AG04449 (cell line): ENCODE results near the gene CEBPA.
"Not testable (repeated sequence)": the region's sequence is repeated elsewhere in the genome, so short reads cannot be mapped to it uniquely, and the experiment has no call there.

Experiments used
- CTCF ChIA-PET: fragments of 350-600 bp; formaldehyde crosslinking; extraction: SDS; loops from one replicate; lab custom pipeline; 2021; ENCODE audit warnings: antibody characterized with exemption; lab: Yijun Ruan, JAX
- POLR2A ChIA-PET: fragments of 400-600, 350-600 bp; formaldehyde crosslinking; extraction: SDS; loops from one replicate; lab custom pipeline; 2020; ENCODE audit warnings: antibody characterized with exemption, inconsistent platforms; lab: Yijun Ruan, JAX
- DNase-seq: peaks from one replicate; pipeline ENCODE4 v3.0.0-alpha.2; 2010; ENCODE audit warnings: low read depth, low spot score
- H3K4me3 ChIP-seq: 2 replicates; pipeline ENCODE4 v1.5.1; 2011; ENCODE audit warnings: low read depth, mild to moderate bottlenecking, control low read depth, low read length
- TF ChIP-seq, protein P1 (sequence below): IDR thresholded peaks from one replicate; pipeline ENCODE4 v1.5.1; 2011; ENCODE audit warnings: mild to moderate bottlenecking, moderate library complexity, low read length, control low read depth, inconsistent platforms; ENCODE audit not compliant: insufficient read depth; ENCODE audit errors: missing control alignments

CEBPA gene

DNA sequence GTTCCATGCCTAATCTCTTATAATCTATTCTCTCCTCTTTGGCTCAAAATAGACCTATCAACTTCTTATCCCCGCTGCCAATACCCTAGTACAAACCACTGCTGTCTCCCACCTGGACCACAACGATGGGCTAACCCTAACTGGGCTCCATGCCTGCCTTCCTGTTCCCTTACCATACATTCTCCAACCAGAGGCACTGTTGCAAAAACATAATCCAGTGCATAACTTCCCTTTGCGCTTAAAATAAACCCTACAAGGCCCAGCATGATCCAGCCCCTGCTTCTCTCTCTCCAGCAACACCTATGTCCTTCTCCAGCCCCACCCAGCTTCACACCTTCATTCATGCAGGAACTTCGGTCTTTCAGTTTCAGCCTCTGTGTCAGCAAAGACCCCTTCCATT, 27.4 kb upstream of the CEBPA start:
- TF ChIP-seq, protein P1, sequence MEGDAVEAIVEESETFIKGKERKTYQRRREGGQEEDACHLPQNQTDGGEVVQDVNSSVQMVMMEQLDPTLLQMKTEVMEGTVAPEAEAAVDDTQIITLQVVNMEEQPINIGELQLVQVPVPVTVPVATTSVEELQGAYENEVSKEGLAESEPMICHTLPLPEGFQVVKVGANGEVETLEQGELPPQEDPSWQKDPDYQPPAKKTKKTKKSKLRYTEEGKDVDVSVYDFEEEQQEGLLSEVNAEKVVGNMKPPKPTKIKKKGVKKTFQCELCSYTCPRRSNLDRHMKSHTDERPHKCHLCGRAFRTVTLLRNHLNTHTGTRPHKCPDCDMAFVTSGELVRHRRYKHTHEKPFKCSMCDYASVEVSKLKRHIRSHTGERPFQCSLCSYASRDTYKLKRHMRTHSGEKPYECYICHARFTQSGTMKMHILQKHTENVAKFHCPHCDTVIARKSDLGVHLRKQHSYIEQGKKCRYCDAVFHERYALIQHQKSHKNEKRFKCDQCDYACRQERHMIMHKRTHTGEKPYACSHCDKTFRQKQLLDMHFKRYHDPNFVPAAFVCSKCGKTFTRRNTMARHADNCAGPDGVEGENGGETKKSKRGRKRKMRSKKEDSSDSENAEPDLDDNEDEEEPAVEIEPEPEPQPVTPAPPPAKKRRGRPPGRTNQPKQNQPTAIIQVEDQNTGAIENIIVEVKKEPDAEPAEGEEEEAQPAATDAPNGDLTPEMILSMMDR: no peak
- no peak for DNase-seq
- CTCF ChIA-PET: no interaction called here
- H3K4me3 ChIP-seq: no peak overlapping the region
- POLR2A ChIA-PET: no interaction called here

DNA sequence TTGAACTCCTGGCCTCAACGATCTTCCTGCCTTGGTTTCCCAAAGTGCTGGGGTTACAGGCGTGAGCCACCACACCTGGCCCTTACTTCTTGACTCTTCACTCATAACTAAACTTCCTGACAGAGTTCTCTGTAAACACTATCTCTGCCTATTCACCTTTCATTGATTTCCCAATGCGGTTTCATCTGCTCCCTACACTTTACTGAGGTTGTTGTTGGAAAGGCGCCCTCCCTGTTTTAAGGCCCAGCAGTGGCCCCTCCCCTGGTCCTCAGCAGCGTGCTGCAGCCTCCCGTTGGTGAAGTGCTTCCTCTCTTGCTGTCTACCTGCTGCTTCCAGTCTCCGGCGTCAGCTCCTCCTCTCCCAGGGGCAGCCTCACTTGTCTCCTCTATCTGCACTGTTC, 26.7 kb upstream of the CEBPA start:
- TF ChIP-seq, protein P1: no peak
- POLR2A ChIA-PET: no interaction called here
- no peak overlapping the region for H3K4me3 ChIP-seq
- CTCF ChIA-PET: no interaction called here
- DNase-seq: no peak

DNA sequence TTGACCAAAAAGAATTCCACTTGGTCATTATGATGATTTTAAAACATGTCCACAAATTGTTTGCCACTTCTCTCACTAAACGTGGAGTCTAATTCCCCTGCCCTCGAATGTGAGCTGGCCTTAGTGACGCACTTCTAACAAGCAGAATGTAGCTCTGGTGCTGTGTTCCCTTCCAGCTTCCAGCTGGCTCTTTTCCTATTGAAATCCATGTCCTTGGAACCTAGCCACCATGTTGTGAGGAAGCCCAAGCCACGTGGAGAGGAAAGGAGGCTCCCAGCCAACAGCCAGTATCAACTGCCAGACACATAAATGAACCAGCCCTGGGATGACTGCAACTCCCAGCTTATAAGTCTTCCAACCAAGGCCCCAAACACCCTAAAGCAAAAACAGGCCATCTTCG, 23.6 kb upstream of the CEBPA start:
- no peak for DNase-seq
- ChIA-PET POLR2A (no interaction called here), CTCF (no interaction called here)
- H3K4me3 ChIP-seq: no peak overlapping the region
- TF ChIP-seq, protein P1: no peak

DNA sequence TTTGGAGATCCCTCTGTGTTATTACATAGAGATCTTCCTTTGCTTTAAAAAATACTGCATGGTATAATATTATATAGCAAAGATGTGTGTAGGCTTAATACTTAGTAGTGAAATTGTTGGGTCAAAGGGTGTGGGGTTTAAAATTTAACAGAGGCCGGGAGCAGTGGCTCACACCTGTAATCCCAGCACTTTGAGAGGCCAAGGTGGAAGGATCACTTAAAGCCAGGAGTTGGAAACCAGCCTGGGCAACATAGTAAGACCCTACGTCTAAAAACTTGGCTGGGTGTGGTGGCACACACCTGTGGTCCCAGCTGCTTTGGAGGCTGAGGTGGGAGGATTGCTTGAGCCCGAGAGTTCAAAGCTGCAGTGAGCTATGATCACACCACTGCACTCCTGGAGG, 22.3 kb upstream of the CEBPA start:
- POLR2A ChIA-PET: no interaction called here
- CTCF ChIA-PET: no interaction called here
- DNase-seq: no peak
- TF ChIP-seq, protein P1: no peak
- no peak overlapping the region for H3K4me3 ChIP-seq

DNA sequence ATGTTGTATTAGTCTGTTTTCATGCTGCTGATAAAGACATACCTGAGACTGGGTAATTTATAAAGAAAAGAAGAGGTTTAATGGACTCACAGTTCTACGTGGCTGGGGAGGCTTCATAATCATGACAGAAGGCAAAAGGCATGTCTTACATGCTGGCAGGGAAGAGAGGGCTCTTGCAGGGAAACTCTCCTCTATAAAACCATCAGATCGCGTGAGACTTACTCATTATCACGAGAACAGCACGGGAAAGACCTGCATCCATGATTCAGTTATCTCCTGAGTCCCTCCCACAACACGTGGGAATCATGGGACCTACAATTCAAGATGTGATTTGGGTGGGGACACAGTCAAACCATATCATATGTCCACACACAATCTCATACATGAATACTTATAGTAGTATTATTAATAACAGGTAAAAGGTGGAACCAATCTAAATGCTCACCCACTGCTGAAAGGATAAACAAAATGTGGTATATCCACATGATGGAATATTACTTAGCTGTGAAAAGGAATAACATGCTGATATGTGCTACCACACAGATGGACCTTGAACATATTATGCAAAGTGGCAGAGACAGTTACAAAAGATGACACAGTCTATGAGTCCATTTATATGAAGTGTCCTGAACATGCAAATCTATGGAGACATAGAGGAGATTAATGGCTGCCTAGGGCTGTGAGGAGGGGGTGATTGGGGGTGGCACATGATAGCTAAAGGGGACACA, 20.9 kb upstream of the CEBPA start:
- TF ChIP-seq, protein P1: no peak
- POLR2A ChIA-PET: no interaction called here
- CTCF ChIA-PET: no interaction called here
- DNase-seq: no peak
- no peak overlapping the region for H3K4me3 ChIP-seq

DNA sequence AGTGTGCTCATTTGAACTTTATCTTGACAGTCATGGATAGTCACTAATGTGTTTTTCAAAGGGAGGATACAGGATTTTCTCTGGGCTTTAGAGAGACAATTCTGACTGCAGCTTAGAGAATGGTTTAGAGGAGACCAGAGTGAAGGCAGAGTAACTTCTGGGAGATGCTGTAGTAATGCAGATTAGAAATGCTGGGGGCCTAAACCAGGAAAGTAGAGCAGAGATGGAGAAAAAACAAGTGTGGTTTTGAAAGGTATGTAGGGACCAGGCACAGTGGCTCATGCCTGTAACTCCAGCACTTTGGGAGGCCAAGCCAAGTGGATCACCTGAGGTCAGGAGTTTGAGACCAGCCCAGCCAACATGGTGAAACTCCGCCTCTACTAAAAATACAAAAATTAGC, 18.3 kb upstream of the CEBPA start:
- no peak for DNase-seq
- CTCF ChIA-PET: no interaction called here
- TF ChIP-seq, protein P1: no peak
- no peak overlapping the region for H3K4me3 ChIP-seq
- POLR2A ChIA-PET: no interaction called here

DNA sequence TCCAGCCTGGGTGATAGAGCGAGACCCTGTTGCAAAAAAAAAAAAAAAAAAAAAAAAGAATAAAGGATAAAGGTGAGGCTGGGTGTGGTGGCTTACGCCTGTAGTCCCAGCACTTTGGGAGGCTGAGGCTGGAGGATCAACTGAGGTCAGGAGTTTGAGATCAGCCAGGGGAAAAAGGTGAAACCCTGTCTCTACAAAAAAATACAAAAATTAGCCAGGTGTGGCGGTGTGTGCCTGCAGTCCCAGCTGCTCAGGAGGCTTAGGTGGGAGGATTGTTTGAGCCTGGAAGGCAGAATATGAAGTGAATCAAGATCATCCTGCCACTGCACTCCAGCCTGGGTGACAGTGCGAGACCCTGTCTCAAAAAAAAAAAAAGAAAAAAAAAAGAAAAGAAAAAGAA, 15.7 kb upstream of the CEBPA start:
- CTCF ChIA-PET, DNase-seq, POLR2A ChIA-PET, H3K4me3 ChIP-seq: not testable (repeated sequence)
